Measurements from ENCODE around the gene OXSR1.

DNA sequence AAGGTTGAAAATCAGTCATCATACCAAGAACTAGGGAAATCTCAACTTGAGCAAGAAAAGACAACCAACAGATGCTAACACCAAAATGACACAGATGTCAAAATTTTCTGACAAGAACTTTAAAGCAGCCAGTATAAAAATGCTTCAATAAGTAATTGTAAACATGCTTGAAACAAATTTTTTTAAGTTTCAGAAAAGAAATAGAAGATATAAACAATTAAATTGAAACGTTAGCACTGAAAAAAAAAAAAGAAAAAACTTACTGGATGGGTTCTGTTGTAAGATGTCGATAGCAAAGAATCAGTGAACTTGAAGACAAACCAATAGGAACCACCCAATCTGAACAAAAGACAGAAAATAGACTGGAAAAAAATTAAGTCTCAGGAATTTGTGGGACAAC lies 18.8 kb upstream of the OXSR1 start:
- no peak for TF ChIP-seq GATA2 (IDR thresholded peaks at IDR 0.05; ENCODE audit: low read depth, low read length)
- TF ChIP-seq GATA3 (IDR thresholded peaks at IDR 0.05; ENCODE audit: low read depth, low read length): no peak
